DMS53 treated with DMSO at 0.1 percent for 48 hours (cell line): ENCODE data around the gene PHLDB1.
"Not testable (repeated sequence)": the region's sequence is repeated elsewhere in the genome, so short reads cannot be mapped to it uniquely, and the experiment has no call there.

Source experiments
- DNase-seq: peaks from one replicate; lab custom pipeline; 2025; ENCODE audit not compliant: unreplicated experiment; lab: John Stamatoyannopoulos, UW

PHLDB1 gene

GRCh38 chr11:118607401-118608359 is at the start of gene PHLDB1:
PHLDB1 (plus strand) TSS chr11:118607615; CDS start chr11:118613837, 6,222 bp downstream.
- DNase-seq = peak; percentile 46

GRCh38 chr11:118560806-118561205 is 46.6 kb upstream of the PHLDB1 start:
- no peak for DNase-seq

- DNase-seq = no peak
These were observed 42.4 kb upstream of the PHLDB1 start for GRCh38 chr11:118565051-118565450.

GRCh38 chr11:118569670-118570069 is 37.7 kb upstream of the PHLDB1 start:
- DNase-seq = no peak

GRCh38 chr11:118570787-118571186 is 36.6 kb upstream of the PHLDB1 start:
- no peak for DNase-seq

GRCh38 chr11:118571701-118572060 is 35.7 kb upstream of the PHLDB1 start:
- not testable (repeated sequence) for DNase-seq

- peak; percentile 63 for DNase-seq
These were observed 35.1 kb upstream of the PHLDB1 start, which contains the start of gene ARCN1 for GRCh38 chr11:118572061-118572980. ARCN1 (plus strand) TSS chr11:118572409; CDS start chr11:118572548, 139 bp downstream.

- DNase-seq = no peak
These were observed 34.3 kb upstream of the PHLDB1 start for GRCh38 chr11:118572981-118573550.

- DNase-seq = no peak
These were observed 32.8 kb upstream of the PHLDB1 start for GRCh38 chr11:118574636-118575035.

GRCh38 chr11:118577995-118578394 is 29.4 kb upstream of the PHLDB1 start:
- not testable (repeated sequence) for DNase-seq

GRCh38 chr11:118581057-118581456 is 26.4 kb upstream of the PHLDB1 start:
- DNase-seq = no peak

- no peak for DNase-seq
These were observed 19.5 kb upstream of the PHLDB1 start for GRCh38 chr11:118587952-118588351.

GRCh38 chr11:118592616-118593367 is 14.6 kb upstream of the PHLDB1 start:
- no peak for DNase-seq

GRCh38 chr11:118594984-118595383 is 12.4 kb upstream of the PHLDB1 start:
- not testable (repeated sequence) for DNase-seq

- no peak for DNase-seq
These were observed 10.9 kb upstream of the PHLDB1 start for GRCh38 chr11:118596224-118597146.

- no peak for DNase-seq
These were observed 9.9 kb upstream of the PHLDB1 start for GRCh38 chr11:118597556-118597955.

GRCh38 chr11:118602331-118602730 is 5.1 kb upstream of the PHLDB1 start:
- DNase-seq = no peak

GRCh38 chr11:118603709-118604108 is 3.7 kb upstream of the PHLDB1 start:
- DNase-seq = not testable (repeated sequence)

- DNase-seq = no peak
These were observed 2.8 kb upstream of the PHLDB1 start for GRCh38 chr11:118604566-118604965.
